Uterus (tissue), 4 donors: ENCODE data around the gene SMARCD2. TPM values are rescaled to one million over a fixed set of nuclear protein-coding genes. Genes with fewer than 3 reads are reported as not detected.
"Not testable (repeated sequence)": the region's sequence is repeated elsewhere in the genome, so short reads cannot be mapped to it uniquely, and the experiment has no call there.

Experiments used
- DNase-seq, 2 donors: peaks; one replicate each; pipeline ENCODE4 v3.0.0-alpha.2; 2019 to 2020
- H3K27ac ChIP-seq, 2 donors: fragments of 200-600 bp; sonication (generic); 1 replicate in 1 of 2; 2 replicates in 1 of 2; pipeline ENCODE4 v1.5.1; 2016 to 2018
- H3K27me3 ChIP-seq, 2 donors: fragments of 200-600 bp; sonication (generic); one replicate each; pipeline ENCODE4 v1.5.1; 2018 to 2019; ENCODE audit warnings: control low read depth in 1 of 2
- H3K36me3 ChIP-seq, 2 donors: fragments of 200-600 bp; sonication (generic); one replicate each; pipeline ENCODE4 v1.5.1; 2019; ENCODE audit warnings: control low read depth in 1 of 2
- H3K4me1 ChIP-seq, 2 donors: fragments of 200-600 bp; sonication (generic); one replicate each; pipeline ENCODE4 v1.5.1; 2018 to 2019; ENCODE audit warnings: control low read depth in 1 of 2
- H3K4me3 ChIP-seq, 2 donors: fragments of 200-600 bp; sonication (generic); 1 replicate in 1 of 2; 2 replicates in 1 of 2; pipeline ENCODE4 v1.5.1; 2018 to 2019; ENCODE audit warnings: mild to moderate bottlenecking in 1 of 2
- H3K9me3 ChIP-seq, 2 donors: fragments of 200-600 bp; sonication (generic); one replicate each; pipeline ENCODE4 v1.5.1; 2019; ENCODE audit warnings: control low read depth in 1 of 2
- POLR2A ChIP-seq, 2 donors: fragments of 450-650 bp; IDR thresholded peaks; one replicate each; pipeline ENCODE4 v1.6.1; 2016; ENCODE audit warnings: antibody characterized with exemption in 2 of 2, mild to moderate bottlenecking in 1 of 2, moderate library complexity in 1 of 2
- intact Hi-C: fragments of 100-400 bp; cut with DNase I; formaldehyde crosslinking; loops from one replicate; pipeline ENCODE4 v1.15.1; 2023; ENCODE audit warnings: low total_unique reads
- total RNA-seq, 4 donors: library from RNA; depleted of rRNA in 3 of 4; stranded (reverse); fragments of >200 nt in 3 of 4; gene quantifications; one replicate each; pipeline versions ENCODE4 v1.1.0 to v1.2.4, GENCODE V29; 2014 to 2023
- donor health status: DM: yes; HTN: yes; CAD: no.

The SMARCD2 gene
- total RNA-seq, 4 donors from 2014 or later, result 72.9 to 205 (median 101) TPM

- Histone ChIP-seq H3K4me1 (no peaks in the 10 kb centered on the region), H3K9me3 (no peaks in the 10 kb centered on the region), H3K27ac (no peak overlapping the region), H3K27me3 (no peaks in the 10 kb centered on the region), H3K4me3 (no peak overlapping the region), H3K36me3 (no peaks in the 10 kb centered on the region)
- intact Hi-C loops, result no loop called here
- TF ChIP-seq POLR2A (IDR thresholded peaks at IDR 0.05), result no peak
- DNase-seq, result no peak
These were observed 38.2 kb upstream of the SMARCD2 start for GRCh38 chr17:63880706-63881105.

DNA sequence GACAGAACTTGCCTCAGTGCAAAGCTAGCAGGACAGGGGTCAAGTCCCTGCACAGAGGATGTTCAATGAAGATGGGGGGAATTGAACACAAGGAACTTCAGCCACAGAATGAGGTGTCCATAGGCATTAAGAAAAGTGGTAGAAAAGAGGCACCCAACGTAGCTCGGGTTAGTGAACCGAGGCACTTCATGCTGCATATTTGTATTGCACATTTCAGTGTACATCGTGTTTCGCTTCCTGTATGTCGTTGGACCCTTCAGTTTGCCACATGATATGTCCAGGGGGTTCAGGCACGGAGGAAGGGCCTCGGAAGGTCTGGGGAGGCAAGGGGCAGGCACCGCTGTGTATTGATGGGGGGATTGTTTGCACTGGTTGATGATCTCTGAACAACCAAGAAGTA lies 35.9 kb upstream of the SMARCD2 start:
- intact Hi-C loops, DNase-seq, H3K27me3 ChIP-seq, H3K36me3 ChIP-seq, H3K4me3 ChIP-seq, H3K4me1 ChIP-seq, H3K27ac ChIP-seq, H3K9me3 ChIP-seq: not testable (repeated sequence)

GRCh38 chr17:63874693-63875092 lies 32.2 kb upstream of the SMARCD2 start:
- not testable (repeated sequence) for DNase-seq, H3K9me3 ChIP-seq, H3K36me3 ChIP-seq

GRCh38 chr17:63874061-63874626 lies 31.7 kb upstream of the SMARCD2 start:
- H3K4me3 ChIP-seq, H3K4me1 ChIP-seq, intact Hi-C loops, H3K36me3 ChIP-seq, H3K27ac ChIP-seq, H3K9me3 ChIP-seq, H3K27me3 ChIP-seq, DNase-seq: not testable (repeated sequence)

More at GRCh38 chr17:63874693-63875092, 32.2 kb upstream of the SMARCD2 start:
- H3K4me1 ChIP-seq, H3K27ac ChIP-seq, intact Hi-C loops, H3K4me3 ChIP-seq, H3K27me3 ChIP-seq: not testable (repeated sequence)

- DNase-seq, intact Hi-C loops, H3K9me3 ChIP-seq, H3K27ac ChIP-seq, H3K27me3 ChIP-seq, H3K4me1 ChIP-seq, H3K4me3 ChIP-seq, H3K36me3 ChIP-seq: not testable (repeated sequence)
These were observed 31.1 kb upstream of the SMARCD2 start, which contains the start of gene CSH2 for GRCh38 chr17:63873577-63873976. Gene CSH2 (minus strand): TSS chr17:63873677. CDS start chr17:63873614, 63 bp downstream.

- H3K36me3 ChIP-seq, DNase-seq, H3K4me1 ChIP-seq, intact Hi-C loops, H3K27ac ChIP-seq, H3K27me3 ChIP-seq, H3K4me3 ChIP-seq, H3K9me3 ChIP-seq: not testable (repeated sequence)
These were observed 29.3 kb upstream of the SMARCD2 start for GRCh38 chr17:63871646-63872365.

- intact Hi-C loops, H3K36me3 ChIP-seq, H3K27me3 ChIP-seq, H3K9me3 ChIP-seq, H3K4me1 ChIP-seq, H3K4me3 ChIP-seq, H3K27ac ChIP-seq, DNase-seq: not testable (repeated sequence)
These were observed 27.8 kb upstream of the SMARCD2 start for GRCh38 chr17:63870292-63870665.

DNA sequence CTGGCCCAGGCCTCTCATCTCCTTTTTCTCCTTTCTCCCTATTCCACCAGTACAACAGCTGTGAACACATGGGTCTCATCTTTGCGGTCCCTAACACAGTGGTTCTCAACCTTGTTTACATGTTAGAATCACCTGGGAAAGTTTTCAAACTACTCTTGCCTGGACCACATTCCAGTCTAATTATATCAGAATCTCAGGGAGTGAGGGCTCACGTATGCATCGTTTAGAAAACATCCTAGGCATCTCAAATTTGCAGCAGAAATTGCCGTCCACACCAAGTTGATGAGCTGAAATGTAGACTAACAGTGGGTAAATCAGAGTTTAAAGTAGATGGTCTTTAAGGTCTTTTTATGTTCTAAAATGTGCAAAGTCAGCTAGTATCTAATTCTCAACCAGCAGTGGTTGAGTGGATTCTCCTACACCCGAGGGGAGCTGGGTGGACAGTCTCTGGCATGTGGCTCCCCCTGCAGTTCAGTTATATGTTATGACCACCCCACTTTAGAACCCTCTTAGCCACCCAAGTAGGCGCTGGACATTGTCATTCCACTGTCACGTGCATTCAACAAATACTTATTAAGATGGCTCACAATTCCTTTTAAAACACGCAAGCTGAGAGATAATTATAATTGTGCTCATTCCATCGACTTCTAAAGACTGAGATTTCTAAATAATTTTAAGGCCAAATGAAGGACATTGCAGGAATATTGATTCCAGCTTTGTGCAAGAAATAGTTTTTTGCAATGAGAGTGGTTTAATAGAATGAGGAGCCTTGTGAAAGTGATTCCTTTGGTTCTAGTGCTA lies 27.2 kb upstream of the SMARCD2 start:
- H3K36me3 ChIP-seq, DNase-seq, H3K4me3 ChIP-seq, H3K4me1 ChIP-seq, H3K27me3 ChIP-seq, H3K27ac ChIP-seq, intact Hi-C loops, H3K9me3 ChIP-seq: not testable (repeated sequence)

DNA sequence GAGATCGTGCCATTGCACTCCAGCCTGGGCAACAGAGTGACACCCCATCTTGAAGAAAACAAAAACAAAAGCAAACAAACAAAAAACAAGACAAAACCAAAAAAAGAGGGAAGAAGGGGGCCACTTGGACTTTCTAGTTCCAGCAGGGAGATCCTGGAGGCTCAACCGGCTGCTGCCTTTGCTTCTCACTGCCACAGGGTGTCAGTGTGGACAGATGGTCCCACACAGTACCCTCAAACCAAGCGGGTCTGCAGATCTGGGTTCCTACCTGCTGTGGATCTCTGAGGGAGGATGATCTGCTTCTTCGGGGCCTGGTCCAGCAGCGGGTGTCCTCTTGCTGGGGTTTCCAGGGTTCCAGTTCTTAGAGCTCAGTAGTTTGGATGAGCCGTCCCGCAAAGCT lies 24.1 kb upstream of the SMARCD2 start:
- H3K27me3 ChIP-seq, H3K36me3 ChIP-seq, H3K4me3 ChIP-seq, DNase-seq, H3K27ac ChIP-seq, H3K9me3 ChIP-seq, H3K4me1 ChIP-seq, intact Hi-C loops: not testable (repeated sequence)
